ENCODE measurements around the gene EFHC1. TPM values are rescaled to one million over a fixed set of nuclear protein-coding genes. Genes with fewer than 3 reads are reported as not detected.

The EFHC1 gene
- total and polyA plus RNA-seq, 4 donors = 3.3 to 11.3 (median 6.9) TPM

GRCh38 chr6:52519618-52520017, 99.5 kb downstream of the EFHC1 start:
- peaks cover 0 to 11% (median 2%) of the 10 kb centered on the region in 4 donors for H3K36me3 ChIP-seq (ENCODE audit: control insufficient read depth in 4 of 4, insufficient read depth in 3 of 4, low read depth in 1 of 4, low read length in 3 of 4)
- no peak overlapping the region for H3K4me3 ChIP-seq (ENCODE audit: low read depth in 1 of 3, low read length in 3 of 3)
- 96% methylated on average over 4 of the region's 4 CpGs for WGBS
- no peaks in the 10 kb centered on the region for H3K27me3 ChIP-seq (ENCODE audit: control insufficient read depth in 4 of 4, insufficient read depth in 4 of 4, low read length in 3 of 4)
- DNase-seq (ENCODE audit: low spot score) = no peak
- no peaks in the 10 kb centered on the region for H3K9me3 ChIP-seq (ENCODE audit: control insufficient read depth in 4 of 4, low read length in 3 of 4)
- H3K27ac ChIP-seq (ENCODE audit: low read depth in 1 of 2, low read length in 2 of 2) = peak overlapping the region; percentile 74 to 96
- H3K9ac ChIP-seq (ENCODE audit: low read depth in 1 of 2, low read length in 2 of 2) = no peak overlapping the region
- H3K4me1 ChIP-seq (ENCODE audit: control insufficient read depth in 4 of 4, insufficient read depth in 4 of 4, low read length in 3 of 4) = peaks cover 10 to 57% (median 23%) of the 10 kb centered on the region in 4 donors
- TF ChIP-seq ZBTB33 (IDR thresholded peaks at IDR 0.05) (no peak), FOXA2 (IDR thresholded peaks at IDR 0.05) (no peak), ATF3 (IDR thresholded peaks at IDR 0.05) (no peak), CTCF (IDR thresholded peaks at IDR 0.05; ENCODE audit: low read depth, low read length, missing input control) (no peak), YY1 (IDR thresholded peaks at IDR 0.05) (no peak), HNF4G (IDR thresholded peaks at IDR 0.05) (no peak), MAX (IDR thresholded peaks at IDR 0.05) (no peak)

- Histone ChIP-seq H3K27ac (ENCODE audit: low read depth in 1 of 2, low read length in 2 of 2) (peak overlapping the region; percentile 74 to 89), H3K9me3 (ENCODE audit: control insufficient read depth in 4 of 4, low read length in 3 of 4) (no peaks in the 10 kb centered on the region), H3K27me3 (ENCODE audit: control insufficient read depth in 4 of 4, insufficient read depth in 4 of 4, low read length in 3 of 4) (no peaks in the 10 kb centered on the region), H3K36me3 (ENCODE audit: control insufficient read depth in 4 of 4, insufficient read depth in 3 of 4, low read depth in 1 of 4, low read length in 3 of 4) (no peaks in the 10 kb centered on the region), H3K9ac (ENCODE audit: low read depth in 1 of 2, low read length in 2 of 2) (peak overlapping the region in 1 of 2 donors; percentile 59), H3K4me1 (ENCODE audit: control insufficient read depth in 4 of 4, insufficient read depth in 4 of 4, low read length in 3 of 4) (peaks cover 7 to 52% (median 22%) of the 10 kb centered on the region in 4 donors), H3K4me3 (ENCODE audit: low read depth in 1 of 3, low read length in 3 of 3) (no peak overlapping the region)
- TF ChIP-seq REST (IDR thresholded peaks at IDR 0.05) (no peak), RXRA (IDR thresholded peaks at IDR 0.05) (peak; percentile 79 to 95), EGR1 (IDR thresholded peaks at IDR 0.05; ENCODE audit: low read depth in 2 of 2) (peak in 1 of 2 donors; percentile 37), ZBTB33 (IDR thresholded peaks at IDR 0.05) (peak; percentile 74), CTCF (IDR thresholded peaks at IDR 0.05; ENCODE audit: low read depth, low read length, missing input control) (no peak), JUND (IDR thresholded peaks at IDR 0.05) (peak; percentile 66 to 94), FOXA1 (IDR thresholded peaks at IDR 0.05) (peak; percentile 81), SP1 (IDR thresholded peaks at IDR 0.05) (peak; percentile 76), HNF4G (IDR thresholded peaks at IDR 0.05) (no peak), YY1 (IDR thresholded peaks at IDR 0.05) (peak; percentile 52), RAD21 (IDR thresholded peaks at IDR 0.05) (peak; percentile 44 to 60), NR2F2 (IDR thresholded peaks at IDR 0.05) (peak; percentile 85), GABPA (IDR thresholded peaks at IDR 0.05 in 1 of 2, conservative IDR thresholded peaks at IDR 0.05 in 1 of 2) (peak in 1 of 2 donors; percentile 42), HNF4A (conservative IDR thresholded peaks at IDR 0.05) (peak in 1 of 2 donors; percentile 76), FOXA2 (IDR thresholded peaks at IDR 0.05) (peak; percentile 82), TAF1 (conservative IDR thresholded peaks at IDR 0.05) (no peak), MAX (IDR thresholded peaks at IDR 0.05) (peak; percentile 51), ATF3 (IDR thresholded peaks at IDR 0.05) (peak; percentile 25)
- DNase-seq (ENCODE audit: low spot score) = no peak
- 26% methylated on average over 7 of the region's 7 CpGs for WGBS
These were observed 102.0 kb downstream of the EFHC1 start for GRCh38 chr6:52522151-52522626.
